SK-N-SH (cell line): Measurements from ENCODE around the gene PARN. TPM values are rescaled to one million over a fixed set of nuclear protein-coding genes. Genes with fewer than 3 reads are reported as not detected.
A peak's percentile ranks its signal among the peaks of the same experiment; 100 is the strongest.

Experiments
- CTCF ChIA-PET: fragments of 300-600, 350-600 bp; formaldehyde crosslinking; extraction: SDS; loops from one replicate; lab custom pipeline; 2021; lab: Yijun Ruan, JAX
- POLR2A ChIA-PET: fragments of 350-600 bp; sonication (Branson Sonifier 250); formaldehyde crosslinking; extraction: SDS; loops from one replicate; lab custom pipeline; 2020; ENCODE audit warnings: antibody characterized with exemption, inconsistent platforms; lab: Yijun Ruan, JAX
- DNase-seq: peaks from one replicate; pipeline ENCODE4 v3.0.0; 2012
- H2AFZ ChIP-seq: fragments of 200-600 bp; sonication (generic); 2 replicates; pipeline ENCODE4 v1.8.1; 2016; ENCODE audit warnings: antibody characterized with exemption, mild to moderate bottlenecking, low read depth
- H3F3A ChIP-seq: fragments of 200-600 bp; sonication (generic); replicated peaks from 2 replicates; pipeline ENCODE3; 2016; ENCODE audit warnings: antibody characterized with exemption, mild to moderate bottlenecking; ENCODE audit not compliant: insufficient read depth
- H3K27ac ChIP-seq, 2 experiments: fragments of 200-500 bp in 1 of 2; fragments of 200-600 bp in 1 of 2; sonication (Bioruptor generic) in 1 of 2; sonication (generic), shearing (Covaris generic) in 1 of 2; 2 replicates each; pipeline versions ENCODE4 v1.5.1 to v1.6.1; 2014 to 2016; ENCODE audit warnings: low read depth in 2 of 2, inconsistent platforms in 1 of 2, low read length in 1 of 2, mild to moderate bottlenecking in 1 of 2, mixed read lengths in 1 of 2
- H3K27me3 ChIP-seq: fragments of 200-600 bp; sonication (generic), shearing (Covaris generic); 2 replicates; pipeline ENCODE4 v1.6.1; 2016; ENCODE audit warnings: mixed run types; ENCODE audit not compliant: insufficient read depth
- H3K36me3 ChIP-seq, 2 experiments: fragments of 200-500 bp in 1 of 2; fragments of 200-600 bp in 1 of 2; sonication (Bioruptor generic) in 1 of 2; sonication (generic) in 1 of 2; replicated peaks in 1 of 2; 2 replicates each; pipeline versions ENCODE3 to v1.5.1; 2014 to 2016; ENCODE audit warnings: low read length in 1 of 2, mild to moderate bottlenecking in 1 of 2; ENCODE audit not compliant: insufficient read depth in 2 of 2, control insufficient read depth in 1 of 2
- H3K4me1 ChIP-seq, 2 experiments: fragments of 200-500 bp in 1 of 2; fragments of 200-600 bp in 1 of 2; sonication (Bioruptor generic) in 1 of 2; sonication (generic), shearing (Covaris generic) in 1 of 2; 2 replicates each; pipeline versions ENCODE4 v1.5.1 to v1.6.1; 2014 to 2016; ENCODE audit warnings: low read depth in 1 of 2, low read length in 1 of 2, mixed run types in 1 of 2; ENCODE audit not compliant: insufficient read depth in 2 of 2, control insufficient read depth in 1 of 2
- H3K4me2 ChIP-seq: fragments of 200-600 bp; sonication (generic), shearing (Covaris generic); 2 replicates; pipeline ENCODE4 v1.6.1; 2017; ENCODE audit warnings: mixed run types
- H3K4me3 ChIP-seq, 2 experiments: fragments of 200-500 bp in 1 of 2; fragments of 200-600 bp in 1 of 2; sonication (Bioruptor generic) in 1 of 2; sonication (generic), shearing (Covaris generic) in 1 of 2; 2 replicates each; pipeline versions ENCODE4 v1.5.1 to v1.8.1; 2014 to 2016; ENCODE audit warnings: low read depth in 2 of 2, inconsistent platforms in 1 of 2, low read length in 1 of 2, mild to moderate bottlenecking in 1 of 2, mixed read lengths in 1 of 2, moderate library complexity in 1 of 2
- H3K79me2 ChIP-seq: fragments of 200-600 bp; sonication (generic); 2 replicates; pipeline ENCODE4 v1.8.1; 2017; ENCODE audit warnings: mild to moderate bottlenecking; ENCODE audit not compliant: insufficient read depth
- H3K9ac ChIP-seq: fragments of 200-600 bp; sonication (generic); 2 replicates; pipeline ENCODE4 v1.6.1; 2017; ENCODE audit warnings: mixed run types
- H3K9me2 ChIP-seq: fragments of 200-600 bp; sonication (generic); 2 replicates; pipeline ENCODE4 v1.6.1; 2017; ENCODE audit warnings: mixed run types
- H3K9me3 ChIP-seq: fragments of 200-600 bp; sonication (generic); 2 replicates; pipeline ENCODE4 v1.6.1; 2017; ENCODE audit warnings: mixed run types, mild to moderate bottlenecking, moderate library complexity
- H4K20me1 ChIP-seq: fragments of 200-600 bp; sonication (generic); 2 replicates; pipeline ENCODE4 v1.6.1; 2017; ENCODE audit warnings: mild to moderate bottlenecking, mixed run types; ENCODE audit not compliant: insufficient read depth
- ELF1 ChIP-seq: IDR thresholded peaks from 2 replicates; pipeline ENCODE4 v1.4.0; 2012
- GATA2 ChIP-seq: sonication (generic); formaldehyde crosslinking; IDR thresholded peaks from 2 replicates; pipeline ENCODE4 v1.5.0; 2020; ENCODE audit warnings: mild to moderate bottlenecking, missing genetic modification reagents
- IRF3 ChIP-seq: fragments of 150-350 bp; IDR thresholded peaks from 2 replicates; pipeline ENCODE4 v1.6.1; 2016; ENCODE audit warnings: mild to moderate bottlenecking, low read depth, low read length
- JUND ChIP-seq: IDR thresholded peaks from 2 replicates; pipeline ENCODE4 v1.4.0; 2012
- MEF2A ChIP-seq: IDR thresholded peaks from 2 replicates; pipeline ENCODE4 v1.4.0; 2012; ENCODE audit warnings: low read depth, borderline replicate concordance
- NRF1 ChIP-seq: IDR thresholded peaks from 2 replicates; pipeline ENCODE4 v1.6.1; 2012; ENCODE audit warnings: low read depth, mild to moderate bottlenecking, low read length
- POLR2AphosphoS5 ChIP-seq: IDR thresholded peaks from 2 replicates; pipeline ENCODE4 v1.6.1; 2012; ENCODE audit warnings: low read depth, low read length
- REST ChIP-seq: IDR thresholded peaks from 2 replicates; pipeline ENCODE4 v1.6.1; 2012; ENCODE audit warnings: mild to moderate bottlenecking, low read depth, low read length, moderate library complexity
- RFX5 ChIP-seq: IDR thresholded peaks from 2 replicates; pipeline ENCODE4 v1.6.1; 2012; ENCODE audit warnings: mild to moderate bottlenecking, improper control_type of control experiment, low read length
- RXRA ChIP-seq: IDR thresholded peaks from 2 replicates; pipeline ENCODE4 v1.4.0; 2012; ENCODE audit warnings: low read depth, mild to moderate bottlenecking, borderline replicate concordance
- SIN3A ChIP-seq: IDR thresholded peaks from 2 replicates; pipeline ENCODE4 v1.6.1; 2012; ENCODE audit warnings: low read depth, mild to moderate bottlenecking, low read length, moderate library complexity, borderline replicate concordance
- USF2 ChIP-seq: fragments of 150-350 bp; IDR thresholded peaks from 2 replicates; pipeline ENCODE4 v1.6.1; 2017; ENCODE audit warnings: antibody characterized with exemption, low read length, low read depth, borderline replicate concordance
- WGBS: methylation state at CpG from one replicate; pipeline ENCODE4 v1.1.6; 2017; ENCODE audit warnings: low lambda C conversion rate; 5-methylcytosine and 5-hydroxymethylcytosine counted together
- polyA plus RNA-seq, 3 experiments: library from polyadenylated mRNA; depleted of rRNA; stranded (reverse); fragments of >200 nt; gene quantifications; 2 replicates each; pipeline ENCODE4 v1.2.3, GENCODE V29; 2012

Gene PARN
- polyA plus RNA-seq, 1 of the 3 experiments (the other 2 are of a cell fraction) = 20.5 TPM

GRCh38 chr16:14629919-14630619 is at the start of gene PARN (continued):
- no peak for TF ChIP-seq IRF3
- no peak for TF ChIP-seq RFX5
- TF ChIP-seq NRF1 = peak; percentile 95
- TF ChIP-seq SIN3A = no peak; the same call in 1 of the 2 replicates
- TF ChIP-seq POLR2AphosphoS5 = peak; percentile 76
- no peak for TF ChIP-seq MEF2A
- TF ChIP-seq RXRA = no peak
- TF ChIP-seq REST = no peak
- no peak for TF ChIP-seq USF2

GRCh38 chr16:14678748-14679497 is 48.9 kb upstream of the PARN start:
- no peak for DNase-seq
- no peaks in the 10 kb centered on the region for H3F3A ChIP-seq
- H3K4me1 ChIP-seq = no peaks in the 10 kb centered on the region
- H3K36me3 ChIP-seq = no peaks in the 10 kb centered on the region
- POLR2A ChIA-PET = no interaction called here
- no peaks in the 10 kb centered on the region for H3K9me3 ChIP-seq
- TF ChIP-seq JUND (no peak), GATA2 (CRISPR knock-in tag) (no peak), RFX5 (no peak), ELF1 (no peak)
- TF ChIP-seq, all 33 proteins: peak for 0
- Histone ChIP-seq H3K4me2 (no peak overlapping the region), H3K9ac (no peak overlapping the region), H2AFZ (no peak overlapping the region), H4K20me1 (no peaks in the 10 kb centered on the region), H3K27ac (no peak overlapping the region), H3K79me2 (no peaks in the 10 kb centered on the region), H3K9me2 (no peaks in the 10 kb centered on the region), H3K4me3 (no peak overlapping the region), H3K27me3 (no peaks in the 10 kb centered on the region; the same call in 1 of the 2 replicates)
- CTCF ChIA-PET = no interaction called here
- WGBS = 33% methylated on average over 11 of the region's 11 CpGs
